Fibroblast of pulmonary artery (primary cell): ENCODE measurements around the gene D2HGDH.

Experiments used
- DNase-seq: peaks from one replicate; pipeline ENCODE4 v3.0.0-alpha.2; 2010; ENCODE audit warnings: low read depth
- H3K4me3 ChIP-seq: replicated peaks from 2 replicates; pipeline ENCODE4 v1.5.1; 2011; ENCODE audit warnings: low read depth, mild to moderate bottlenecking, control low read depth, low read length, moderate library complexity
- TF ChIP-seq, protein P1 (sequence below): IDR thresholded peaks from 2 replicates; pipeline ENCODE4 v1.5.1; 2011; ENCODE audit warnings: mild to moderate bottlenecking, control low read depth, low read length, inconsistent platforms; ENCODE audit errors: missing control alignments

D2HGDH gene

DNA sequence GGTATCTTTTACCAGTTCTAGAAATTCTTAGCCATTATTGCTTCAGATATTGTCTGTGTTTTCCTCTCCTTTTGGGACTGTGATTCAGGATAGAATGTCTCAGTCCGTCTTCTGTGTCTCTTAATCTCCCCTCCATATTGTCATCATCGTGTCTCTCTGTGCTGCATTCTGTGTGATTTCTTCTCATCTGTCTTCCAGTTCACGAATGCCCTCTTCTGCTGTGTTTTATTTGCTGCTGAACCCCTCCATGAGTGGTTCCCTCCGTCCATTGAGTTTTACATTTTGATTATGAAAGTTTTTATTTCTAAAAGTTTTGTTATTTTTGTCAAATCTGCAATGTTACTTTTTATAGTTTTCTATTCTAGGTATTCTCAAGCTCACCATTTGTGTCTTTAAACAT, 11.7 kb downstream of the D2HGDH start:
- TF ChIP-seq, protein P1, sequence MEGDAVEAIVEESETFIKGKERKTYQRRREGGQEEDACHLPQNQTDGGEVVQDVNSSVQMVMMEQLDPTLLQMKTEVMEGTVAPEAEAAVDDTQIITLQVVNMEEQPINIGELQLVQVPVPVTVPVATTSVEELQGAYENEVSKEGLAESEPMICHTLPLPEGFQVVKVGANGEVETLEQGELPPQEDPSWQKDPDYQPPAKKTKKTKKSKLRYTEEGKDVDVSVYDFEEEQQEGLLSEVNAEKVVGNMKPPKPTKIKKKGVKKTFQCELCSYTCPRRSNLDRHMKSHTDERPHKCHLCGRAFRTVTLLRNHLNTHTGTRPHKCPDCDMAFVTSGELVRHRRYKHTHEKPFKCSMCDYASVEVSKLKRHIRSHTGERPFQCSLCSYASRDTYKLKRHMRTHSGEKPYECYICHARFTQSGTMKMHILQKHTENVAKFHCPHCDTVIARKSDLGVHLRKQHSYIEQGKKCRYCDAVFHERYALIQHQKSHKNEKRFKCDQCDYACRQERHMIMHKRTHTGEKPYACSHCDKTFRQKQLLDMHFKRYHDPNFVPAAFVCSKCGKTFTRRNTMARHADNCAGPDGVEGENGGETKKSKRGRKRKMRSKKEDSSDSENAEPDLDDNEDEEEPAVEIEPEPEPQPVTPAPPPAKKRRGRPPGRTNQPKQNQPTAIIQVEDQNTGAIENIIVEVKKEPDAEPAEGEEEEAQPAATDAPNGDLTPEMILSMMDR, result no peak
- DNase-seq, result no peak

DNA sequence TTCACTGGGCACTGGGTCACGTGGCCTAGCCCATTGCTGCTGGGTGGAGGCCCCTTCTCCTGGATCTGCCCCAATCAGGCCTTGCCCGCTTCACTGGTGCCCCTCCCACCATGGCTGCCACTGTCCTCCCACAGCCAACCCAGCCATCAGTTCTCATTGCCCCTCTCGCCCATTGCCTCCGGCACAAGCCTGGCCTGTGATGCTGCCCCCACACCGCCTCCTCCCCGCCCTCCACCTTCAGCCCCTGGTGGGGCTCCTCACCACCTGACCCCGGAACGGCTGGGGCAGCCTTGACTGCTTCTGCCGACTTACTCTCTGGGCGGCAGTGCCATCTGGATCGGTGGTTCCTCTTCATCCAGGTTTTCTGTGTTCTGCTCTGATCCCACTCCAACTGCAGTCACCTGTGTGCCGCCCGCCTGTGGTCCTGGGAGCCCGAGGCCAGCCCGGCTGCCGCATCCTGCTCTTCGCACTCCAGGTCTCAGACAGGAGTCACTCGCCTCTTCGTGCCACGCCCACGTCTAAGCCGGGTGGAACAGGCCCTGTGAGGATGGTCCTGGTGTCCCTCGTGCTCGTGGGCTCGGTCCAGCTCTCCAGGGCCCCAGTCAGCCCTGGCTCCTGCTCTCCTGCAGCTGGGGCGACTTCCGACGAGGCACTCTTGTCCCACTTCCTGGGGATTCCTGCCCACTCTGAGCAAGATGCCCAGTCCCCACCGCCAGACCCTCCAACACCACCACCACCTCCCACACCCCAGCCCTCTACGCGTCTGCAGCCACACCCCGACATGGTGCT, 14.2 kb downstream of the D2HGDH start:
- H3K4me3 ChIP-seq, result no peak overlapping the region
- no peak for DNase-seq
- TF ChIP-seq, protein P1, result no peak

More for the DNA sequence above, 11.7 kb downstream of the D2HGDH start:
- H3K4me3 ChIP-seq, result no peak overlapping the region

DNA sequence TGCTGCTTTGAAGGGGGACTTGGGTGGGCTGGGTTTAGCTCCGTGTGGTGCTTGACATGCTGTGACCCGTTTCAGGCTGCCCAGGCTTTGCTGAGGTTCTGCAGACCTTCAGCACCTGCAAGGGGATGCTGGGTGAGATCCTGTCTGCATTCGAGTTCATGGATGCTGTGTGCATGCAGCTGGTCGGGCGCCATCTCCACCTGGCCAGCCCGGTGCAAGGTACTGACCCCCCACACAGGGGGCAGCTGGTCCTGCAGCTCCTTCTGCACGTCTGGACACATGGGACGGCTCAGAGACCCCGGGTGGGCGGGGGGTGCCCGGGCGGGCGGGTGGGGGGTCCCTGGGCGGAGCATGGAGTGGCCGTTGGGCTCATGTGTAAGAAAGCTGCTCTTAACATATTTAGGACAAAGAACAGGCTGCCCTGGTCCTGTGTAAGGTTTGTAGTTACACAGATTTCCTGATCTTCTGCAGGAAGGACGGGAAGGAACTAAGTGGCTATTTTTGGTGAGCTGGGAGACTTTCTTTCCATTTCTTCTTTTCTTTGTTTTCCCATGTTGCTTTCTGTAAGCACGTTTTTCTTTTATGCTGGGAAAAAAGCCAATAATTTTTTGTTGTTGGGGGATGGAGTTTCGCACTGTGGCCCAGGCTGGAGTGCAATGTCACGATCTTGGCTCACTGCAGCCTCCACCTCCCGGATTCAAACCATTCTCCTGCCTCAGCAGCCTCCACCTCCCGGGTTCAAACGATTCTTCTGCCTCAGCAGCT, 15.8 kb downstream of the D2HGDH start:
- H3K4me3 ChIP-seq, result no peak overlapping the region
- DNase-seq, result no peak
- TF ChIP-seq, protein P1, result no peak

DNA sequence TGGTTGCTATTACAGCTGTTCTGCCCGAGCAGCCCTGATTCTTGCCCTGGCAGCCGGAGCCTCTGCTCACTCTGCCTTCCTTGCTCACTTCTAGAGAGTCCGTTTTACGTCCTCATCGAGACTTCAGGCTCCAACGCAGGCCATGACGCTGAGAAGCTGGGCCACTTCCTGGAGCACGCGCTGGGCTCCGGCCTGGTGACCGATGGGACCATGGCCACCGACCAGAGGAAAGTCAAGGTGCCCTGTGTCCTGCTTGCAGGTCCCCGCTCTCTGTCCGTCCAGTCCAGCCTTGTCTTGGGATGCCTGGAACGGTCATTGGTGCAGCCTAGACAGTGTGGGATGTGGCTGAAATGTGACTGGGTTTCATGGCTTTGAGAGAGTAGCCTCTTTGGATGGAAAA, 16.7 kb downstream of the D2HGDH start:
- H3K4me3 ChIP-seq, result no peak overlapping the region
- TF ChIP-seq, protein P1, result no peak

DNA sequence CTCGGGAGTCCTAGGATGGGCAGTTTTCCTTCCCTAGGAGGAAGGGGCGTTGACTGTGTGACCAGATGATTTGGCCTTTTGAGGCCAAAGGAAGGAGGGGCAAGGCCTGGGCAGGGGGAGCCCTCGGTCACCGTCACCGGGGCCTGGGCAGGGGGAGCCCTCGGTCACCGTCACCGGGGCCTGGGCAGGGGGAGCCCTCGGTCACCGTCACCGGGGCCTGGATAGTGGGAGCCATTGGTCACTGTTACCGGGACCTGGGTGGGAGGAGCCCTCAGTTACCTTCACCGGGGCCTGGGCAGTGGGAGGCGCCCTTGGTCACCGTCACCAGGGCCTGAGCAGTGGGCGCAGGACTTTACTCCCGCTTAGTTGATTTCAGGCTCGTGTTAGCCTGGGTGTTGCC, 17.3 kb downstream of the D2HGDH start:
- no peak for DNase-seq
- TF ChIP-seq, protein P1, result no peak
- no peak overlapping the region for H3K4me3 ChIP-seq

More for the DNA sequence above, 16.7 kb downstream of the D2HGDH start:
- DNase-seq, result no peak

DNA sequence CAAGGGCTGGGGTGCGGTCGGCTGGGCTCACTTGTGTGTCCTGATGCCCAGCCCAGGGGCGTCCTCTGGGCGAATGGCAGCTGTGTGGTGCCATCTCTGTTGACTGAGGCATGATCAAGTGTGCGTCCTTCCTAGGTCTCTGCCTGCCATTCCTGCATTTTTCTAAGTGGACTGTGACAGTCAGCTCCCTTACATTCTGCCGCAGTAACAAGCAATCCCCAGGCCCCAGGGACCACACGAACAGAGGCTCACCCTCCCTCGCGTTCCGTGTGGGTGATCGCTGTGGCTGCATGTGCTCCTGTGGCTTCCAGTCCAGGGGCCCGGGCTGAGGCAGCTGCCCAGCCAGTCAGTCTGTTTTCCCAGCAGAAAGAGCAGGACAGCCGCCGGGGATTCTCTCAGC, 17.8 kb downstream of the D2HGDH start:
- DNase-seq, result no peak
- H3K4me3 ChIP-seq, result no peak overlapping the region
- TF ChIP-seq, protein P1, result no peak
